Mammary epithelial cell (primary cell): ENCODE results near the gene COL26A1.

Experiments
- EZH2 ChIP-seq: IDR thresholded peaks from 2 replicates; pipeline ENCODE4 v1.6.1; 2012; ENCODE audit warnings: low read length, inconsistent platforms, borderline replicate concordance
- TF ChIP-seq, protein P1 (sequence below), 2 donors: IDR thresholded peaks in 1 of 2; conservative IDR thresholded peaks in 1 of 2; 2 replicates each; pipeline ENCODE4 v1.5.1; 2011 to 2012; ENCODE audit warnings: inconsistent platforms in 2 of 2, low read length in 2 of 2, mild to moderate bottlenecking in 2 of 2, control low read depth in 1 of 2, low read depth in 1 of 2; ENCODE audit not compliant: insufficient read depth in 1 of 2; ENCODE audit errors: extremely low read depth in 1 of 2

GRCh38 chr7:101536668-101537067 is 174.0 kb downstream of the COL26A1 start:
- TF ChIP-seq, protein P1, sequence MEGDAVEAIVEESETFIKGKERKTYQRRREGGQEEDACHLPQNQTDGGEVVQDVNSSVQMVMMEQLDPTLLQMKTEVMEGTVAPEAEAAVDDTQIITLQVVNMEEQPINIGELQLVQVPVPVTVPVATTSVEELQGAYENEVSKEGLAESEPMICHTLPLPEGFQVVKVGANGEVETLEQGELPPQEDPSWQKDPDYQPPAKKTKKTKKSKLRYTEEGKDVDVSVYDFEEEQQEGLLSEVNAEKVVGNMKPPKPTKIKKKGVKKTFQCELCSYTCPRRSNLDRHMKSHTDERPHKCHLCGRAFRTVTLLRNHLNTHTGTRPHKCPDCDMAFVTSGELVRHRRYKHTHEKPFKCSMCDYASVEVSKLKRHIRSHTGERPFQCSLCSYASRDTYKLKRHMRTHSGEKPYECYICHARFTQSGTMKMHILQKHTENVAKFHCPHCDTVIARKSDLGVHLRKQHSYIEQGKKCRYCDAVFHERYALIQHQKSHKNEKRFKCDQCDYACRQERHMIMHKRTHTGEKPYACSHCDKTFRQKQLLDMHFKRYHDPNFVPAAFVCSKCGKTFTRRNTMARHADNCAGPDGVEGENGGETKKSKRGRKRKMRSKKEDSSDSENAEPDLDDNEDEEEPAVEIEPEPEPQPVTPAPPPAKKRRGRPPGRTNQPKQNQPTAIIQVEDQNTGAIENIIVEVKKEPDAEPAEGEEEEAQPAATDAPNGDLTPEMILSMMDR (conservative IDR thresholded peaks at IDR 0.05 in 1 of 2, IDR thresholded peaks at IDR 0.05 in 1 of 2; ENCODE audit: extremely low read depth in 1 of 2, insufficient read depth in 1 of 2, low read depth in 1 of 2, low read length in 2 of 2) = no peak
- TF ChIP-seq EZH2 = no peak
